ENCODE measurements around the gene PNPLA5. TPM values are rescaled to one million over a fixed set of nuclear protein-coding genes. Genes with fewer than 3 reads are reported as not detected.

Gene PNPLA5
- total and polyA plus RNA-seq, 2 of the 13 experiments (the other 11 are each of a cell fraction or from before 2014, with no cell fraction given) = not detected

DNA sequence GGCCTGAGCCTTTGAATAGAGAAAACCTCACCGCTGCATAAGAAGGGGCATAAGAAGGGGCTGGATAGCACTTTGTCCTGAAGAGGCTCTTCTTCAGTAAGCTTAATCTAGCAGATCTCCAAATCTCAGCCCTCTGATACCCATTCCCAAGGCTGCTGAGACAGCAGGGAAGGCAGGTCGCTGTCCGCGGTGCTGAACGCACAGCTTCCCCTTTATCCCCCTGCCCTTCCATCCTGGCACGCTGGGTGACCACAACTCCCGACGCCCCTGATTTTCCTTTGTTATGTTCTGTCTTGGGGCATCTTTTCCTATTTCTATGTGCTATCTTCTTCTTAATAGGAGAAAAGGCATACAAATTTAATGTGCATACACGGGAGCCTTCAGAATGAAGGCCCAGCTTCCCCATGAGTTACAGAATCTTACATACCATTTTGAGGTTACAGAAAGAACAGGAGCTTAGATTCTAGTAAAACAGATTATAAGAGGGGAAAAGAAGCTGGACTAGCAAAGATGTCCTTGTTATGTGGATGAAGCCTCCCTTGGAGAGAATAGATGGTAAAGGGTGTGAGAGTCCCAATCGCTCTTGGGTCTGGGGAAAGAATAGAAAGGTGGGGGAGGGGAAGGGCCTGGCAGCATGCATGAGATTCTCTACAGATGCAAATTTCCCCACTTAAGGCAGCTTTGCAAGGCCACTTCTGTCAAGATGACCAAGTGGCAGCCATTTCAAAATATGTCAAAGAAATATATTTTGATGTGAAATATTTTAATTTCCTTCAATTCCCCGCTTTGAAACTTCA lies 23.8 kb downstream of the PNPLA5 start (continued):
- no peak; the same call in 1 of the 2 replicates for TF ChIP-seq ZXDC (CRISPR knock-in tag; IDR thresholded peaks at IDR 0.05)
- TF ChIP-seq HMG20B (CRISPR knock-in tag; conservative IDR thresholded peaks at IDR 0.05) = peak; percentile 60; the same call in 1 of the 2 replicates
- TF ChIP-seq, protein P1, sequence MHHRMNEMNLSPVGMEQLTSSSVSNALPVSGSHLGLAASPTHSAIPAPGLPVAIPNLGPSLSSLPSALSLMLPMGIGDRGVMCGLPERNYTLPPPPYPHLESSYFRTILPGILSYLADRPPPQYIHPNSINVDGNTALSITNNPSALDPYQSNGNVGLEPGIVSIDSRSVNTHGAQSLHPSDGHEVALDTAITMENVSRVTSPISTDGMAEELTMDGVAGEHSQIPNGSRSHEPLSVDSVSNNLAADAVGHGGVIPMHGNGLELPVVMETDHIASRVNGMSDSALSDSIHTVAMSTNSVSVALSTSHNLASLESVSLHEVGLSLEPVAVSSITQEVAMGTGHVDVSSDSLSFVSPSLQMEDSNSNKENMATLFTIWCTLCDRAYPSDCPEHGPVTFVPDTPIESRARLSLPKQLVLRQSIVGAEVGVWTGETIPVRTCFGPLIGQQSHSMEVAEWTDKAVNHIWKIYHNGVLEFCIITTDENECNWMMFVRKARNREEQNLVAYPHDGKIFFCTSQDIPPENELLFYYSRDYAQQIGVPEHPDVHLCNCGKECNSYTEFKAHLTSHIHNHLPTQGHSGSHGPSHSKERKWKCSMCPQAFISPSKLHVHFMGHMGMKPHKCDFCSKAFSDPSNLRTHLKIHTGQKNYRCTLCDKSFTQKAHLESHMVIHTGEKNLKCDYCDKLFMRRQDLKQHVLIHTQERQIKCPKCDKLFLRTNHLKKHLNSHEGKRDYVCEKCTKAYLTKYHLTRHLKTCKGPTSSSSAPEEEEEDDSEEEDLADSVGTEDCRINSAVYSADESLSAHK (CRISPR knock-in tag; IDR thresholded peaks at IDR 0.05; ENCODE audit: borderline replicate concordance) = no peak
- no peak for TF ChIP-seq GTF2F1 (IDR thresholded peaks at IDR 0.05; ENCODE audit: low read length)
- TF ChIP-seq KLF15 (CRISPR knock-in tag; IDR thresholded peaks at IDR 0.05; ENCODE audit: borderline replicate concordance) = no peak
- TF ChIP-seq SMC3 (IDR thresholded peaks at IDR 0.05; ENCODE audit: low read length) = no peak
- TF ChIP-seq, protein P2, sequence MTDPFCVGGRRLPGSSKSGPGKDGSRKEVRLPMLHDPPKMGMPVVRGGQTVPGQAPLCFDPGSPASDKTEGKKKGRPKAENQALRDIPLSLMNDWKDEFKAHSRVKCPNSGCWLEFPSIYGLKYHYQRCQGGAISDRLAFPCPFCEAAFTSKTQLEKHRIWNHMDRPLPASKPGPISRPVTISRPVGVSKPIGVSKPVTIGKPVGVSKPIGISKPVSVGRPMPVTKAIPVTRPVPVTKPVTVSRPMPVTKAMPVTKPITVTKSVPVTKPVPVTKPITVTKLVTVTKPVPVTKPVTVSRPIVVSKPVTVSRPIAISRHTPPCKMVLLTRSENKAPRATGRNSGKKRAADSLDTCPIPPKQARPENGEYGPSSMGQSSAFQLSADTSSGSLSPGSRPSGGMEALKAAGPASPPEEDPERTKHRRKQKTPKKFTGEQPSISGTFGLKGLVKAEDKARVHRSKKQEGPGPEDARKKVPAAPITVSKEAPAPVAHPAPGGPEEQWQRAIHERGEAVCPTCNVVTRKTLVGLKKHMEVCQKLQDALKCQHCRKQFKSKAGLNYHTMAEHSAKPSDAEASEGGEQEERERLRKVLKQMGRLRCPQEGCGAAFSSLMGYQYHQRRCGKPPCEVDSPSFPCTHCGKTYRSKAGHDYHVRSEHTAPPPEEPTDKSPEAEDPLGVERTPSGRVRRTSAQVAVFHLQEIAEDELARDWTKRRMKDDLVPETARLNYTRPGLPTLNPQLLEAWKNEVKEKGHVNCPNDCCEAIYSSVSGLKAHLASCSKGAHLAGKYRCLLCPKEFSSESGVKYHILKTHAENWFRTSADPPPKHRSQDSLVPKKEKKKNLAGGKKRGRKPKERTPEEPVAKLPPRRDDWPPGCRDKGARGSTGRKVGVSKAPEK (CRISPR knock-in tag; IDR thresholded peaks at IDR 0.05; ENCODE audit: borderline replicate concordance) = no peak
- no peak for TF ChIP-seq ZNF788 (CRISPR knock-in tag; IDR thresholded peaks at IDR 0.05; ENCODE audit: borderline replicate concordance)
- TF ChIP-seq, protein P3, sequence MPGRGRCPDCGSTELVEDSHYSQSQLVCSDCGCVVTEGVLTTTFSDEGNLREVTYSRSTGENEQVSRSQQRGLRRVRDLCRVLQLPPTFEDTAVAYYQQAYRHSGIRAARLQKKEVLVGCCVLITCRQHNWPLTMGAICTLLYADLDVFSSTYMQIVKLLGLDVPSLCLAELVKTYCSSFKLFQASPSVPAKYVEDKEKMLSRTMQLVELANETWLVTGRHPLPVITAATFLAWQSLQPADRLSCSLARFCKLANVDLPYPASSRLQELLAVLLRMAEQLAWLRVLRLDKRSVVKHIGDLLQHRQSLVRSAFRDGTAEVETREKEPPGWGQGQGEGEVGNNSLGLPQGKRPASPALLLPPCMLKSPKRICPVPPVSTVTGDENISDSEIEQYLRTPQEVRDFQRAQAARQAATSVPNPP (CRISPR knock-in tag; IDR thresholded peaks at IDR 0.05) = no peak
- peak; percentile 71; the same call in 1 of the 2 replicates for TF ChIP-seq HES4 (CRISPR knock-in tag; IDR thresholded peaks at IDR 0.05; ENCODE audit: borderline replicate concordance)
- 0 out of 2 replicates have a peak, but pooled peaks have one; percentile 16 for TF ChIP-seq SIX1 (CRISPR knock-in tag; IDR thresholded peaks at IDR 0.05; ENCODE audit: borderline replicate concordance)
- no peak for TF ChIP-seq HNRNPH1 (optimal IDR thresholded peaks at IDR 0.05; ENCODE audit: low read depth, low read length)
- TF ChIP-seq, protein P4, sequence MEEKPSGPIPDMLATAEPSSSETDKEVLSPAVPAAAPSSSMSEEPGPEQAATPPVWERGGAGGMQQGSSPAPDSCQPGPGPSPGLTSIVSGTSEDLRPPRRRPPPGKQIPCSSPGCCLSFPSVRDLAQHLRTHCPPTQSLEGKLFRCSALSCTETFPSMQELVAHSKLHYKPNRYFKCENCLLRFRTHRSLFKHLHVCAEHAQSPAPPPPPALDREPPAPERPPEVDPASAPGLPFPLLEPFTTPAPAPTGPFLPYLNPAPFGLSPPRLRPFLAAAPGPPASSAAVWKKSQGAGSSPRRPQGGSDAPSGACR (CRISPR knock-in tag; IDR thresholded peaks at IDR 0.05) = no peak
- TF ChIP-seq MEIS1 (CRISPR knock-in tag; IDR thresholded peaks at IDR 0.05; ENCODE audit: borderline replicate concordance) = no peak
- TF ChIP-seq MIXL1 (CRISPR knock-in tag; IDR thresholded peaks at IDR 0.05) = peak; percentile 68; the same call in 1 of the 2 replicates
- TF ChIP-seq ZSCAN25 (CRISPR knock-in tag; IDR thresholded peaks at IDR 0.05) = no peak
- no peak for TF ChIP-seq EED (CRISPR knock-in tag; IDR thresholded peaks at IDR 0.05)
- no peak for TF ChIP-seq SNAI1 (CRISPR knock-in tag; IDR thresholded peaks at IDR 0.05; ENCODE audit: borderline replicate concordance)
- TF ChIP-seq CREM (IDR thresholded peaks at IDR 0.05) = no peak
- no peak for TF ChIP-seq CREM (CRISPR knock-in tag; IDR thresholded peaks at IDR 0.05)

Data from HepG2 (cell line).